GM12865 (cell line): ENCODE results near the gene DMGDH.

Source experiments
- DNase-seq: peaks from one replicate; pipeline ENCODE4 v3.0.0; 2010; ENCODE audit warnings: low read depth
- H3K4me3 ChIP-seq: 2 replicates; pipeline ENCODE4 v1.5.1; 2011; ENCODE audit warnings: mild to moderate bottlenecking, low read depth, low read length, control low read depth
- TF ChIP-seq, protein P1 (sequence below): IDR thresholded peaks from 2 replicates; pipeline ENCODE4 v1.5.1; 2011; ENCODE audit warnings: low read length, control low read depth, low read depth, inconsistent platforms; ENCODE audit not compliant: insufficient read depth; ENCODE audit errors: missing control alignments

DMGDH gene

DNA sequence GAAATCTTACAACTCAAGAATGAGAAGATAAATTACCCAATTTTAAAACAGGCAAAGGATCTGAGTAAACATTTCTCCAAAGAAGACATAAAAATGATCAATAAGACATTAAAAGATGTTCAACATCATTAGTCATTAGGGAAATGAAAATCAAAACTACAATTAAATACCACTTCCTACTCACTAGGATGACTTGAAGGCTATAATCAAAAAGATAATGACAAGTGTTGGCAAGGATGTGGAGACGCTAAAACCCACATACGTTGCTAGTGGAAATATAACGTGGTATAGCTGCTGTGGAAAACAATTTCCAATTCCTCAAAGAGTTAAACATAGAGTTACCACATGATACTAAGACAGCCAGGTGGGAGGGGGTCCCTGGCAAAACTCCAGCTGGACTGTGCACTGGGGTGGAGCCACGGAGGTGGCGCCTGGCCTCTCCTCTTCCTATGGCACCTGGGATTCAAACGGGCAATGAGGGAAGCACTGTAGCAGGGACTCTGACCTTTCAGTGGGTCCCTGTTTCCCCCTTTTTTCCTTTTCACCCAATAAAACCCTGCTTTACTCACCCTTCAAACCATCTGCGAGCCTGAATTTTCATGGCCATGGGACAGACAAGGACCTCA, 90.2 kb downstream of the DMGDH start:
- peak; percentile 13 for DNase-seq
- H3K4me3 ChIP-seq, result no peak overlapping the region
- TF ChIP-seq, protein P1, sequence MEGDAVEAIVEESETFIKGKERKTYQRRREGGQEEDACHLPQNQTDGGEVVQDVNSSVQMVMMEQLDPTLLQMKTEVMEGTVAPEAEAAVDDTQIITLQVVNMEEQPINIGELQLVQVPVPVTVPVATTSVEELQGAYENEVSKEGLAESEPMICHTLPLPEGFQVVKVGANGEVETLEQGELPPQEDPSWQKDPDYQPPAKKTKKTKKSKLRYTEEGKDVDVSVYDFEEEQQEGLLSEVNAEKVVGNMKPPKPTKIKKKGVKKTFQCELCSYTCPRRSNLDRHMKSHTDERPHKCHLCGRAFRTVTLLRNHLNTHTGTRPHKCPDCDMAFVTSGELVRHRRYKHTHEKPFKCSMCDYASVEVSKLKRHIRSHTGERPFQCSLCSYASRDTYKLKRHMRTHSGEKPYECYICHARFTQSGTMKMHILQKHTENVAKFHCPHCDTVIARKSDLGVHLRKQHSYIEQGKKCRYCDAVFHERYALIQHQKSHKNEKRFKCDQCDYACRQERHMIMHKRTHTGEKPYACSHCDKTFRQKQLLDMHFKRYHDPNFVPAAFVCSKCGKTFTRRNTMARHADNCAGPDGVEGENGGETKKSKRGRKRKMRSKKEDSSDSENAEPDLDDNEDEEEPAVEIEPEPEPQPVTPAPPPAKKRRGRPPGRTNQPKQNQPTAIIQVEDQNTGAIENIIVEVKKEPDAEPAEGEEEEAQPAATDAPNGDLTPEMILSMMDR, result no peak

DNA sequence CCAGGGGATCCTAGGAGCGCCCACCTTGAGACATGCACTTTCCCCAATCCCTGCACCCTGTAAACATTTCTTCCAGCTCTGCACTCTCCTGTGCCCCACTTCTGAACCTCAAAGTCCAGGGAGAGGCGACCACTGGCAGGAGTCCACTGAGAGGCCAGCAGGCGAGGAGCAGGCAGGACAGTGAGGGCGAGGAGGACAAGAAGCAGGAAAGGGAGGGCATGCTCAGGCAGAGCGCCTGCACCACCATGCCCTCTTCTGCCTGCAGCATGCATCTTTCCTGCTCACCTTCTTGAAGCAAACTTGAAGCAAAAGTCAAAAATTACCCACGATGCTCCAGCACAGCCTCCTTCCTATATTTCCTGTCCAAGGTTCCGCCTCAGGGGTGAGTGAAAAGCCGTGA, 94.4 kb downstream of the DMGDH start:
- DNase-seq, result no peak
- TF ChIP-seq, protein P1, result no peak
- H3K4me3 ChIP-seq, result no peak overlapping the region

- TF ChIP-seq, protein P1, result no peak
- DNase-seq, result no peak
- H3K4me3 ChIP-seq, result no peak overlapping the region
Measured at GRCh38 chr5:78974601-78975000, 94.9 kb downstream of the DMGDH start.

- TF ChIP-seq, protein P1, result no peak
- no peak for DNase-seq
- no peak overlapping the region for H3K4me3 ChIP-seq
Measured at GRCh38 chr5:78974011-78974410, 95.5 kb downstream of the DMGDH start.

DNA sequence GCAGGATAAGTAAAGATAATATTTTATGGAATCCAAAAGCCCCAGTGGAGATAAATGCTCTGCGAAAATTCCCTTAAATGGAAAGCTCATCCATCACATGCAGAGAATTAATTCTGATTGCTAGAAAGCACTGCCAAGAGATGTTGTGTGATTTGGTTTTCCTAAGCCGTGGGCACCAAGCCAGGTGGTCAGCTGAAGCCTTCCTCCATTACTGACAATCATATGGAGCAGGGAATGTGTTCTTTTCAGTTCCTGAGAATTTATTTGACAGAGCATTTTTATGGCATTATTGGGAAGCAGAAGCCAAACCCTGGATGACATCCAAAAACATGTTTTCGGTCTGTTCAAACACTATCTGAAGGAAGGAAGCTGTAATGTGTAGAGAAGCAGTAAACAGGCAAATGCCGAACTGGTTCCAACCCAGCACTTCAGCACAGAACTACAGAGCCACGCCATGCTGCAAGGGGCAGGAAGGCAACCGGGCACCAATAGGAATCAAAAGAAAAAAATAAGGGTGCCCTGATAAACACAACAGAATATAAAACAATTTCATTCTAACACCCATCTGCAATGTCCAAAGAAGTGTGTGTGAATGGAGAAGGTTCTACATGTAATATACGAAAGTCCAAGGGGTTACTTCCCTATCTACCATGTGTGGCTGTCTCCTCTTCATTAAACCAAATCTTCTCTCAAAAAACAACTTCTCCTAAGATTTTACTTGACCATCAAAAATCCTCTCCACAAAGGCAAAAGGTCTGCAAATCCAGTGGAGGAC, 96.6 kb downstream of the DMGDH start:
- TF ChIP-seq, protein P1, result no peak
- no peak for DNase-seq

GRCh38 chr5:78971998-78972397, 97.5 kb downstream of the DMGDH start:
- no peak overlapping the region for H3K4me3 ChIP-seq
- TF ChIP-seq, protein P1, result no peak
- no peak for DNase-seq

More for the DNA sequence above, 96.6 kb downstream of the DMGDH start:
- no peak overlapping the region for H3K4me3 ChIP-seq
